ENCODE measurements around the gene EIF6. TPM values are rescaled to one million over a fixed set of nuclear protein-coding genes. Genes with fewer than 3 reads are reported as not detected.

EIF6 gene
- total and polyA plus RNA-seq, 2 donors (not counting 3 experiments of a cell fraction or from before 2014, with no cell fraction given) = 153 to 286 TPM

DNA sequence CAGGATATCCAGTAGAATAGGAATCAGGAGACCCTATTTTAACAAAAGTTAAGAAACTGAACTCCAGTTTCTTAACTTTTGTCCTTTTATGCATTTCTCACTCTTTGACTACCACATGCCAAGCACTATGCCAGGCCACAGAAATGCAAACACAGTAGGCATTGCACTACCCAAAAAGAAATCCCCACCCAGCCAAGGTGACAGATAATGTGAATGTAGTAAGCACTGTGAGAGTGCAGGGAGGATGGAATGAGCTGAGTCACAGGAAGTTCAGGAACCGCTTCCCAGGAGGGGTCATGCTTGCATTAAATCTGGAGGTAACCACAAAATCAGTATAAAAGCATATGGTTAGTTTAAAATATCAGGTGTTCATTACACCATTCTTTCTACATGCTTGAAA is 27.7 kb upstream of the EIF6 start:
- Histone ChIP-seq H3K9me3 (replicated peaks; ENCODE audit: control insufficient read depth, insufficient read depth, low read length) (no peaks in the 10 kb centered on the region), H3K9ac (replicated peaks; ENCODE audit: extremely low read depth, insufficient read depth, low read length) (no peak overlapping the region), H2AFZ (ENCODE audit: low read depth, low read length) (no peak overlapping the region), H3K27ac (ENCODE audit: insufficient read depth, low read depth, low read length) (peak overlapping the region; percentile 51), H3K9me1 (replicated peaks; ENCODE audit: control insufficient read depth, extremely low read depth, insufficient read depth, low read length) (no peaks in the 10 kb centered on the region), H3K4me1 (ENCODE audit: control insufficient read depth, extremely low read depth, insufficient read depth, low read length) (peaks cover 47% of the 10 kb centered on the region), H3K4me3 (replicated peaks in 1 of 3; ENCODE audit: insufficient read depth in 1 of 3, low read depth in 1 of 3, low read length in 3 of 3) (no peak overlapping the region), H3K36me3 (ENCODE audit: control insufficient read depth in 2 of 2, extremely low read depth in 1 of 2, insufficient read depth in 2 of 2, low read length in 2 of 2) (peaks cover 0 to 2% of the 10 kb centered on the region in 2 experiments), H3K4me2 (ENCODE audit: insufficient read depth, low read length) (peak overlapping the region; percentile 45), H4K20me1 (replicated peaks; ENCODE audit: control insufficient read depth, extremely low read depth, insufficient read depth, low read length) (no peaks in the 10 kb centered on the region), H3K27me3 (ENCODE audit: control insufficient read depth in 2 of 2, insufficient read depth in 2 of 2, low read length in 2 of 2) (no peaks in the 10 kb centered on the region), H3K79me2 (ENCODE audit: control insufficient read depth, insufficient read depth, low read length) (no peaks in the 10 kb centered on the region)
- BruUV-seq (replicated peaks) = no TSS peak
- CTCF ChIA-PET = interaction anchor here (0.6 to 1.9 kb wide), 4 partner anchors 8 to 116 kb away, joined by 3 to 9 read pairs (median 4); no protein-coding TSS in a partner anchor
- POLR2A ChIA-PET = no interaction called here
- DNase-seq (ENCODE audit: low read depth, low spot score) = peak; percentile 64
- dilution Hi-C loops (cut with MboI; ENCODE audit: extremely low pct_ligation_motif_present, low sequenced_read_pairs) (no loop called here), intact Hi-C loops (cut with micrococcal nuclease) (no loop called here)
- TF ChIP-seq MYC (IDR thresholded peaks at IDR 0.05; ENCODE audit: low read depth, low read length) = peak; percentile 7
- peak; percentile 61 for TF ChIP-seq JUN (IDR thresholded peaks at IDR 0.05; ENCODE audit: borderline replicate concordance, insufficient read depth, insufficient read length, low read depth)
- no peak for TF ChIP-seq EZH2 (IDR thresholded peaks at IDR 0.05; ENCODE audit: borderline replicate concordance, low read depth, low read length, severe bottlenecking)
- peak; percentile 68 for TF ChIP-seq POLR2AphosphoS5 (IDR thresholded peaks at IDR 0.05; ENCODE audit: insufficient read depth, low read depth, low read length)
- peak; percentile 83 for TF ChIP-seq FOS (IDR thresholded peaks at IDR 0.05; ENCODE audit: borderline replicate concordance, insufficient read depth, low read length)
- TF ChIP-seq, protein P1, sequence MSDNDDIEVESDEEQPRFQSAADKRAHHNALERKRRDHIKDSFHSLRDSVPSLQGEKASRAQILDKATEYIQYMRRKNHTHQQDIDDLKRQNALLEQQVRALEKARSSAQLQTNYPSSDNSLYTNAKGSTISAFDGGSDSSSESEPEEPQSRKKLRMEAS (IDR thresholded peaks at IDR 0.05; ENCODE audit: insufficient read depth, insufficient read length) = no peak
- no peak for TF ChIP-seq POLR2A (IDR thresholded peaks at IDR 0.05; ENCODE audit: low read depth, low read length)
- peak; percentile 26 for TF ChIP-seq GATA2 (IDR thresholded peaks at IDR 0.05; ENCODE audit: insufficient read depth, insufficient read length, low read depth, low read length)
- FAIRE-seq = peak; percentile 88

DNA sequence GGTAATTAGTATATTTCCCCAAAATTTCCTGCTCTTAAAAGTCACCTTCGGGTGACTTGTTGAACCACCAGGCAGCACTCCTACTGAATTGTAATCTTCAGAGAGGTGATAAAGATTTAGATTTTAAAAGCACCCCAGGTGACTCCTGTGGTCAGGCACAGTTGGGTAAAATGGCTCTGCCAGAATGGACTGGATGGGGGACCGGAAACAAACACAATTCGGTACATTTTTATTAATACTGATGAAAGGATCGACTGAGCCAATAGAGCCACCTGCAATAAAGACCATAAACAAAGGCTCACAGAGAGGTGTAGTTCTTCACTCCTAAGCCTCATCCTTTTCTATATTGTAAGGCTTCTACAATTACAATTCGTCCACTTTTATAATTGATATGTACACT is 27.2 kb upstream of the EIF6 start:
- Histone ChIP-seq H3K9me1 (replicated peaks; ENCODE audit: control insufficient read depth, extremely low read depth, insufficient read depth, low read length) (no peaks in the 10 kb centered on the region), H3K9me3 (replicated peaks; ENCODE audit: control insufficient read depth, insufficient read depth, low read length) (no peaks in the 10 kb centered on the region), H3K4me1 (ENCODE audit: control insufficient read depth, extremely low read depth, insufficient read depth, low read length) (peaks cover 50% of the 10 kb centered on the region), H3K36me3 (ENCODE audit: control insufficient read depth in 2 of 2, extremely low read depth in 1 of 2, insufficient read depth in 2 of 2, low read length in 2 of 2) (peaks cover 0 to 2% of the 10 kb centered on the region in 2 experiments), H3K27me3 (ENCODE audit: control insufficient read depth in 2 of 2, insufficient read depth in 2 of 2, low read length in 2 of 2) (no peaks in the 10 kb centered on the region), H3K4me2 (ENCODE audit: insufficient read depth, low read length) (peak overlapping the region; percentile 45), H3K9ac (replicated peaks; ENCODE audit: extremely low read depth, insufficient read depth, low read length) (no peak overlapping the region), H3K4me3 (replicated peaks in 1 of 3; ENCODE audit: insufficient read depth in 1 of 3, low read depth in 1 of 3, low read length in 3 of 3) (no peak overlapping the region), H4K20me1 (replicated peaks; ENCODE audit: control insufficient read depth, extremely low read depth, insufficient read depth, low read length) (no peaks in the 10 kb centered on the region), H3K79me2 (ENCODE audit: control insufficient read depth, insufficient read depth, low read length) (no peaks in the 10 kb centered on the region), H3K27ac (ENCODE audit: insufficient read depth, low read depth, low read length) (peak overlapping the region; percentile 51), H2AFZ (ENCODE audit: low read depth, low read length) (no peak overlapping the region)
- dilution Hi-C loops (cut with MboI; ENCODE audit: extremely low pct_ligation_motif_present, low sequenced_read_pairs) = no loop called here
- no TSS peak for BruUV-seq (replicated peaks)
- no peak for TF ChIP-seq JUN (IDR thresholded peaks at IDR 0.05; ENCODE audit: borderline replicate concordance, insufficient read depth, insufficient read length, low read depth)
- CTCF ChIA-PET = interaction anchor here (1.0 to 1.9 kb wide), 3 partner anchors 8 to 18 kb away, joined by 4 to 9 read pairs (median 5); no protein-coding TSS in a partner anchor
- intact Hi-C loops (cut with micrococcal nuclease) = no loop called here
- POLR2A ChIA-PET = no interaction called here
- no peak for DNase-seq (ENCODE audit: low read depth, low spot score)
- FAIRE-seq = no peak

Measured in endothelial cell of umbilical vein (primary cell).